ENCODE data around the gene PLEKHG1. TPM values are rescaled to one million over a fixed set of nuclear protein-coding genes. Genes with fewer than 3 reads are reported as not detected.

PLEKHG1 gene
- total RNA-seq, 4 donors from 2014 or later, result 12.5 to 48.4 (median 32.3) TPM

DNA sequence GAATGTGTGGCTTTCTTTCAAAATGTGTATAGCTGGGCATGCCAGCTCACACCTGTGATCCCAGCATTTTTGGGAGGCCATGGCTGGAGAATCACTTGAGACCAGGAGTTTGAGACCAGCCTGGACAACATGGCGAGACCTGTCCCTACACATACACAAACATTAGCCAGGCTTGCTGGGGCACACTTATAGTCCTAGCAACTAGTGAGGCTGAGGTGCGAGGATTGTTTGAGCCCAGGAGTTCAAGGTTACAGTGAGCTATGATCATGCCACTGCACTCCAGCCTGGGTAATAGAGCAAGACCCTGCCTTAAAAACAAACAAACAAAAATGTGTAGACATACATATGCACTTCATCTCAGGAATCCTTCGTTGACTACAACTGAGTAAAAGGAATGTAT, 31.1 kb upstream of the PLEKHG1 start:
- H3K27ac ChIP-seq, result no peak overlapping the region
- intact Hi-C loops (cut with DNase I), result no loop called here
- no peak for DNase-seq
- H3K9me3 ChIP-seq, result no peaks in the 10 kb centered on the region
- H3K27me3 ChIP-seq, result no peaks in the 10 kb centered on the region
- no peak overlapping the region for H3K4me3 ChIP-seq (replicated peaks in 1 of 3)
- WGBS, 2 donors, result 91 to 97% methylated on average over 2 to 3 of the region's 3 CpGs
- no peaks in the 10 kb centered on the region for H3K4me1 ChIP-seq
- TF ChIP-seq, protein P1, sequence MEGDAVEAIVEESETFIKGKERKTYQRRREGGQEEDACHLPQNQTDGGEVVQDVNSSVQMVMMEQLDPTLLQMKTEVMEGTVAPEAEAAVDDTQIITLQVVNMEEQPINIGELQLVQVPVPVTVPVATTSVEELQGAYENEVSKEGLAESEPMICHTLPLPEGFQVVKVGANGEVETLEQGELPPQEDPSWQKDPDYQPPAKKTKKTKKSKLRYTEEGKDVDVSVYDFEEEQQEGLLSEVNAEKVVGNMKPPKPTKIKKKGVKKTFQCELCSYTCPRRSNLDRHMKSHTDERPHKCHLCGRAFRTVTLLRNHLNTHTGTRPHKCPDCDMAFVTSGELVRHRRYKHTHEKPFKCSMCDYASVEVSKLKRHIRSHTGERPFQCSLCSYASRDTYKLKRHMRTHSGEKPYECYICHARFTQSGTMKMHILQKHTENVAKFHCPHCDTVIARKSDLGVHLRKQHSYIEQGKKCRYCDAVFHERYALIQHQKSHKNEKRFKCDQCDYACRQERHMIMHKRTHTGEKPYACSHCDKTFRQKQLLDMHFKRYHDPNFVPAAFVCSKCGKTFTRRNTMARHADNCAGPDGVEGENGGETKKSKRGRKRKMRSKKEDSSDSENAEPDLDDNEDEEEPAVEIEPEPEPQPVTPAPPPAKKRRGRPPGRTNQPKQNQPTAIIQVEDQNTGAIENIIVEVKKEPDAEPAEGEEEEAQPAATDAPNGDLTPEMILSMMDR (IDR thresholded peaks at IDR 0.05), result no peak
- TF ChIP-seq POLR2A (IDR thresholded peaks at IDR 0.05), result no peak
- no peaks in the 10 kb centered on the region for H3K36me3 ChIP-seq

DNA sequence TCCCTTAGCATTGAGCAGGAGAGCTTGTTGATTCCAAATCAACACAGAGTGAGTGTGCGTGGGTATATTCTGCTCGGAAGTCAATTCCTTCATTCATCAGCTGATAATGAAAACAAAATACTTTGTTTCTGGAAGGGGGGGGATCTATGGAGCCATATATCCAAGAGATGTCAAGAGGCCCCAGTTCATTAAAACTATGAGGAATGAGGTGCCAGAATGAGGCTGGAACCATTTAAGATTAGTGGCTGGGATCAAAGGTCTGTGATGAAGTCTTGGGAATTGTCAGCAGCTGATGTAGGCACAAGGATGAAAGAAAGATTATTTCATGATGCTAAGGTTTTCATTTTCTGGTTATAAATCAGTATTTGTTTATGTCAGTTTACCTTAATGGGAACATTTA, 30.5 kb upstream of the PLEKHG1 start:
- no peaks in the 10 kb centered on the region for H3K4me1 ChIP-seq
- no peaks in the 10 kb centered on the region for H3K27me3 ChIP-seq
- intact Hi-C loops (cut with DNase I), result no loop called here
- no peak for TF ChIP-seq POLR2A (IDR thresholded peaks at IDR 0.05)
- TF ChIP-seq, protein P1 (IDR thresholded peaks at IDR 0.05), result no peak
- no peak for DNase-seq
- H3K27ac ChIP-seq, result no peak overlapping the region
- H3K9me3 ChIP-seq, result no peaks in the 10 kb centered on the region
- no peak overlapping the region for H3K4me3 ChIP-seq (replicated peaks in 1 of 3)
- H3K36me3 ChIP-seq, result no peaks in the 10 kb centered on the region
- WGBS, 2 donors, result 98 to 100% methylated on average over 2 of the region's 2 CpGs

DNA sequence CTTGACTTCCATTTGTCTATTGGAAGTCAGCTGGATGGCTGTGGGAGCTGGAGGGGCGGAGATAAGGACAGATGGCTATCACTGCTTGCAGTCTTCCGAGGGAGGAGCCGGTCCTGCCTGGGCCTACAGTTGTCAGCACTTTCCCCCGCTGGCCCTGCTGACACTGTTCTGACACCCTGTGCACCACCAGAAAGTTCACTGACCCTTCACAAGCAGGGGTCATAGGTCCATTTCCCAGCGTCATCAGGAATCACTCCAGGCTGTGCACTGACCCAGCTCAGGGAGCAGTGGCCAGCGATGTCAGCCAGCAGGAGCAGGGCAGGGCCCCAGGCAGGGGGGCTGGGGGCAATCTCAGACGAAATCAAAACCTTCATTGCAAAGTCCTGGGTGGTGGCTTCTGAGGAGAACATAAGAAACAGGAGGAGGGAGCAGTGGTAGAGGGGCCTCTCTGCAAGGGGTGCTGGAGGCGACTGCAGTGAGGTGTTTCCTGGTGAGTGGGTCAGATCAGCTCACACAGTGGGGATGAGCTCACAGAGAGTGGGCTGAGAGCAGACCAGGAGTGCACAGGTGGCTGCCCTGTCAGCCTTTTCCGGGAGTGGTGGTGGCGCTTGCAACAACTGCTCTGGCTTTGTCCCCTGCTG, 26.5 kb upstream of the PLEKHG1 start:
- DNase-seq, result peak; percentile 5 to 20
- intact Hi-C loops (cut with DNase I), result no loop called here
- Histone ChIP-seq H3K27ac (no peak overlapping the region), H3K4me1 (no peaks in the 10 kb centered on the region), H3K4me3 (replicated peaks in 1 of 3) (no peak overlapping the region), H3K27me3 (no peaks in the 10 kb centered on the region), H3K36me3 (no peaks in the 10 kb centered on the region), H3K9me3 (no peaks in the 10 kb centered on the region)
- WGBS, 2 donors, result 55 to 64% methylated on average over 9 to 10 of the region's 10 CpGs
- TF ChIP-seq, protein P1 (IDR thresholded peaks at IDR 0.05), result no peak
- no peak for TF ChIP-seq POLR2A (IDR thresholded peaks at IDR 0.05)

DNA sequence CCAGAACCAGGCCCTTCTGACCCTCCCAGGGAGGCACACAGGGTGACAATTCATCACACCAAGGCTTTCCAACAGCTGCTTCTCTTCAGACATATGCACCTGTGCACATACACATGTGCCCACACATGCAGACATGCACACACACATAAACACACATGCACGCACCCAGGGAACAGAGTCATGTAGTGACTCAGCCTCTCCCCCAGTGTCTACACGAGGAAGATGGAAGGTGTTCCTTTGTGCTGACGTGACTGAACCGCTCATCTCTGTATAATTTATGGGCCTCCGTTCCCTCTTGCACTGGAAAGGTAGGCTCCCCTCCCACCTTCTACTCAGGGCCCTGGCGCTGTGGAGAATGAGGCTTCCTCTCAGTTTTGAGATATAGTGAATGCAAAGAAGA, 23.8 kb upstream of the PLEKHG1 start:
- no peaks in the 10 kb centered on the region for H3K4me1 ChIP-seq
- H3K27ac ChIP-seq, result no peak overlapping the region
- no peaks in the 10 kb centered on the region for H3K9me3 ChIP-seq
- TF ChIP-seq POLR2A (IDR thresholded peaks at IDR 0.05), result no peak
- TF ChIP-seq, protein P1 (IDR thresholded peaks at IDR 0.05), result no peak
- no peak overlapping the region for H3K4me3 ChIP-seq (replicated peaks in 1 of 3)
- H3K36me3 ChIP-seq, result no peaks in the 10 kb centered on the region
- WGBS, 2 donors, result 93 to 95% methylated on average over 6 of the region's 6 CpGs
- DNase-seq, result no peak
- no peaks in the 10 kb centered on the region for H3K27me3 ChIP-seq
- intact Hi-C loops (cut with DNase I), result no loop called here

DNA sequence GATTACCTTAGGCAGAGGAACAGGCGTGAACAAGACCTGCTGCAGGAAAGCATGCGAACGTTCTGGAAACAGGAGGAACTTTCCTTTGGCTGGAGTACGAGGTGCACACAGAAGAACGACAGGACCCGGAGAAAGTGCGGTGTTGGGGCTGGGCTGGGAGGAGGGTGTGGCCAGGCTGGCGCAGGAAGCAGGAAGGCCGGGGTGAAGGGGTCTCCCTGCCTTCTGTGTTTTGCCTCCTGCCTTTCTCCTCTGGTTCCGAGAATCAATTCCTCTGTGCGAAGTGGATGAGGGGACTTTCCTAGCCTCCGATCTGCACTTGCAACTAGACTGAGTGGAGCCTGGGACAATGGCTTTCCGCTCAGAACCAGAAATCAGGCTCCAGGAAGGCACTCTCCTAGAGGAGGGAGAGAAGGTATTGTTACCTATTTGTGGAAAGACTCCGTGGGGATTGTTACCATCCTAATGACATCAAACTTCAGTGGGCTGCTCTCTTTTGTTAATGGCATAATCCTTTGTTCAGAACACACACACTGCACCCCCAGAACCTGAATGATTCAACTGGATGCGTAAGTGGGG, 22.9 kb upstream of the PLEKHG1 start:
- Histone ChIP-seq H3K4me1 (no peaks in the 10 kb centered on the region), H3K9me3 (no peaks in the 10 kb centered on the region), H3K4me3 (replicated peaks in 1 of 3) (no peak overlapping the region), H3K27ac (no peak overlapping the region), H3K36me3 (no peaks in the 10 kb centered on the region), H3K27me3 (no peaks in the 10 kb centered on the region)
- intact Hi-C loops (cut with DNase I), result no loop called here
- WGBS, 2 donors, result 79 to 82% methylated on average over 15 of the region's 15 CpGs
- TF ChIP-seq POLR2A (IDR thresholded peaks at IDR 0.05), result no peak
- TF ChIP-seq, protein P1 (IDR thresholded peaks at IDR 0.05), result no peak
- no peak for DNase-seq

All from thyroid gland (tissue), 4 donors.